ENCODE measurements around the gene STK10. TPM values are rescaled to one million over a fixed set of nuclear protein-coding genes. Genes with fewer than 3 reads are reported as not detected.

The STK10 gene
- total and polyA plus RNA-seq, 2 experiments from 2014 or later, result 7.5 to 17.8 TPM

- TF ChIP-seq ZNF462 (CRISPR knock-in tag; IDR thresholded peaks at IDR 0.05), result no peak
- TF ChIP-seq CTCF (conservative IDR thresholded peaks at IDR 0.05; ENCODE audit: low read depth in 2 of 2), result no peak
- no peak for TF ChIP-seq EZH2 (IDR thresholded peaks at IDR 0.05; ENCODE audit: low read depth, unreplicated experiment)
- TF ChIP-seq POLR2AphosphoS5 (IDR thresholded peaks at IDR 0.05; ENCODE audit: low read depth), result no peak
These were observed 16.9 kb downstream of the STK10 start (continued) for GRCh38 chr5:172171118-172171517.

GRCh38 chr5:172170251-172170701, 17.7 kb downstream of the STK10 start:
- peaks cover 11% of the 10 kb centered on the region for H3K79me2 ChIP-seq (replicated peaks; ENCODE audit: insufficient read depth)
- Mint-ChIP-seq H3K27me3 (ENCODE audit: insufficient read depth, low read depth, poor library complexity) (peaks cover 5% of the 10 kb centered on the region), H3K36me3 (ENCODE audit: low read depth) (no peaks in the 10 kb centered on the region), H3K27ac (no peak overlapping the region), H3K4me1 (peaks cover 24% of the 10 kb centered on the region), H3K9me3 (no peaks in the 10 kb centered on the region), H3K4me3 (no peak overlapping the region)
- H3K4me3 ChIP-seq, result no peak overlapping the region
- ATAC-seq (no peak), DNase-seq (ENCODE audit: low spot score) (no peak)
- H3K4me2 ChIP-seq, result no peak overlapping the region
- H4K20me1 ChIP-seq (replicated peaks; ENCODE audit: insufficient read depth), result peaks cover 3% of the 10 kb centered on the region
- H3K27ac ChIP-seq (ENCODE audit: low read depth), result no peak overlapping the region
- peaks cover 4% of the 10 kb centered on the region; the same call in 1 of the 2 replicates for H3F3A ChIP-seq (replicated peaks; ENCODE audit: low read depth)
- H3K4me1 ChIP-seq (ENCODE audit: insufficient read depth), result peaks cover 11% of the 10 kb centered on the region
- H3K9me2 ChIP-seq (ENCODE audit: insufficient read depth), result no peaks in the 10 kb centered on the region
- no peak overlapping the region for H2AFZ ChIP-seq
- H3K36me3 ChIP-seq (ENCODE audit: insufficient read depth), result no peaks in the 10 kb centered on the region
- H3K27me3 ChIP-seq (ENCODE audit: insufficient read depth), result no peaks in the 10 kb centered on the region
- no peak for TF ChIP-seq ZNF462 (CRISPR knock-in tag; IDR thresholded peaks at IDR 0.05)
- TF ChIP-seq JUNB (IDR thresholded peaks at IDR 0.05; ENCODE audit: unreplicated experiment), result no peak
